Left lung (tissue), 10 donors: Measurements from ENCODE around the gene LITAF. TPM values are rescaled to one million over a fixed set of nuclear protein-coding genes. Genes with fewer than 3 reads are reported as not detected.
A peak's percentile ranks its signal among the peaks of the same experiment; 100 is the strongest.

Experiments used
- ATAC-seq: fragments of 200-7000 bp; cut with Tn5 transposase; one replicate; pipeline ENCODE4 v1.9.1; 2020; ENCODE audit warnings: moderate library complexity
- DNase-seq, 4 donors: peaks; one replicate each; pipeline ENCODE4 v3.0.0-alpha.2; 2013 to 2020
- H3K27ac ChIP-seq, 2 donors: fragments of 200-600 bp; sonication (generic) in 1 of 2; one replicate each; pipeline versions ENCODE4 v1.5.0 to v1.8.0; 2020 to 2021
- H3K27me3 ChIP-seq, 2 donors: fragments of 200-600 bp; sonication (generic) in 1 of 2; one replicate each; pipeline versions ENCODE4 v1.5.0 to v1.8.0; 2020 to 2021
- H3K36me3 ChIP-seq, 2 donors: fragments of 200-600 bp; sonication (generic) in 1 of 2; one replicate each; pipeline versions ENCODE4 v1.5.0 to v1.8.0; 2020 to 2021
- H3K4me1 ChIP-seq, 2 donors: fragments of 200-600 bp; one replicate each; pipeline ENCODE4 v1.8.0; 2021
- H3K4me3 ChIP-seq, 2 donors: fragments of 200-600 bp; sonication (generic) in 1 of 2; one replicate each; pipeline versions ENCODE4 v1.5.0 to v1.8.0; 2020 to 2021; ENCODE audit warnings: mild to moderate bottlenecking in 1 of 2
- H3K9me3 ChIP-seq, 2 donors: fragments of 200-600 bp; sonication (generic) in 1 of 2; one replicate each; pipeline versions ENCODE4 v1.5.0 to v1.8.0; 2020 to 2021
- CTCF ChIP-seq, 2 donors: fragments of 200-600 bp; sonication (generic) in 1 of 2; IDR thresholded peaks; one replicate each; pipeline versions ENCODE4 v1.5.0 to v1.8.0; 2021; ENCODE audit warnings: antibody characterized with exemption in 2 of 2
- intact Hi-C, 2 donors: fragments of 100-400 bp; cut with DNase I; formaldehyde crosslinking; loops; one replicate each; pipeline versions ENCODE4 v1.11.2 to v1.14.2; 2022
- polyA plus RNA-seq, 6 donors: library from polyadenylated mRNA; unstranded; fragments of 120-200 nt; gene quantifications; one replicate each; pipeline ENCODE4 v1.2.1, GENCODE V29; 2013; ENCODE audit not compliant: insufficient read length in 6 of 6
- total RNA-seq, 2 donors: library from RNA; stranded (reverse); fragmentation: NEBNext Ultra II Directional; extraction: Animal tissue kit (Norgen Biotek cat#: 25700); gene quantifications; one replicate each; pipeline ENCODE4 v1.2.1, GENCODE V29; 2021
- donor health status: DM: no; HTN: yes; CAD: no.
- donor health status: DM: no; HTN: no; CAD: no.

LITAF gene
- total and polyA plus RNA-seq, 8 donors = 117 to 277 (median 125) TPM

- H3K4me1 ChIP-seq = peaks cover 8 to 92% of the 10 kb centered on the region in 2 donors
- no peak for TF ChIP-seq CTCF (IDR thresholded peaks at IDR 0.05)
- DNase-seq (no peak), ATAC-seq (no peak)
- no peak overlapping the region for H3K27ac ChIP-seq
- no peaks in the 10 kb centered on the region for H3K9me3 ChIP-seq
- no peaks in the 10 kb centered on the region for H3K27me3 ChIP-seq
- intact Hi-C loops = no loop called here
- no peaks in the 10 kb centered on the region for H3K36me3 ChIP-seq
- H3K4me3 ChIP-seq = no peak overlapping the region
Measured at GRCh38 chr16:11626657-11627291, 40.1 kb upstream of the LITAF start.

GRCh38 chr16:11625769-11626168 lies 39.0 kb upstream of the LITAF start:
- Histone ChIP-seq H3K4me1 (peaks cover 12 to 100% of the 10 kb centered on the region in 2 donors), H3K27ac (peak overlapping the region in 1 of 2 donors; percentile 89), H3K36me3 (no peaks in the 10 kb centered on the region), H3K9me3 (no peaks in the 10 kb centered on the region), H3K27me3 (no peaks in the 10 kb centered on the region), H3K4me3 (no peak overlapping the region)
- intact Hi-C loops = no loop called here
- no peak for TF ChIP-seq CTCF (IDR thresholded peaks at IDR 0.05)
- ATAC-seq (no peak), DNase-seq (no peak)

GRCh38 chr16:11624636-11625607 lies 38.2 kb upstream of the LITAF start:
- no peak overlapping the region for H3K4me3 ChIP-seq
- no peak for TF ChIP-seq CTCF (IDR thresholded peaks at IDR 0.05)
- peak in 1 of 4 donors; percentile 59 for DNase-seq
- no peaks in the 10 kb centered on the region for H3K36me3 ChIP-seq
- peaks cover 12 to 94% of the 10 kb centered on the region in 2 donors for H3K4me1 ChIP-seq
- H3K27me3 ChIP-seq = no peaks in the 10 kb centered on the region
- intact Hi-C loops = no loop called here
- peak overlapping the region; percentile 62 to 89 for H3K27ac ChIP-seq
- ATAC-seq = peak; percentile 41
- H3K9me3 ChIP-seq = peaks cover 0 to 3% of the 10 kb centered on the region in 2 donors

GRCh38 chr16:11624205-11624604 lies 37.5 kb upstream of the LITAF start:
- no peak for TF ChIP-seq CTCF (IDR thresholded peaks at IDR 0.05)
- Histone ChIP-seq H3K27me3 (no peaks in the 10 kb centered on the region), H3K4me1 (peaks cover 10 to 94% of the 10 kb centered on the region in 2 donors), H3K36me3 (no peaks in the 10 kb centered on the region), H3K27ac (peak overlapping the region; percentile 62 to 89), H3K9me3 (peaks cover 0 to 3% of the 10 kb centered on the region in 2 donors), H3K4me3 (no peak overlapping the region)
- intact Hi-C loops = no loop called here
- ATAC-seq (no peak), DNase-seq (no peak)
